Type B pancreatic cell (in vitro differentiated cells): Measurements from ENCODE around the gene CUL5. TPM values are rescaled to one million over a fixed set of nuclear protein-coding genes. Genes with fewer than 3 reads are reported as not detected.
"Not testable (repeated sequence)": the region's sequence is repeated elsewhere in the genome, so short reads cannot be mapped to it uniquely, and the experiment has no call there.

Source experiments
- DNase-seq: peaks from one replicate; pipeline ENCODE4 v3.0.0; 2021; ENCODE audit warnings: mixed read lengths; ENCODE audit not compliant: unreplicated experiment; ENCODE audit errors: extremely low spot score
- H3K27ac Mint-ChIP-seq: 2 replicates; pipeline ENCODE4 v1.8.0; 2021; ENCODE audit warnings: mild to moderate bottlenecking, mixed read lengths
- H3K27me3 Mint-ChIP-seq: 2 replicates; pipeline ENCODE4 v1.8.0; 2021; ENCODE audit warnings: mixed read lengths
- H3K36me3 Mint-ChIP-seq: 2 replicates; pipeline ENCODE4 v1.8.0; 2021; ENCODE audit warnings: mixed read lengths
- H3K4me1 Mint-ChIP-seq: one replicate; pipeline ENCODE4 v1.8.0; 2021; ENCODE audit warnings: mixed read lengths; ENCODE audit not compliant: unreplicated experiment
- H3K4me3 Mint-ChIP-seq: 2 replicates; pipeline ENCODE4 v1.8.0; 2021; ENCODE audit warnings: mild to moderate bottlenecking, mixed read lengths
- H3K9me3 Mint-ChIP-seq: 2 replicates; pipeline ENCODE4 v1.8.0; 2021; ENCODE audit warnings: mixed read lengths
- CTCF ChIP-seq: fragments of 200-600 bp; sonication (generic); conservative IDR thresholded peaks from 2 replicates; pipeline ENCODE4 v1.5.0; 2021; ENCODE audit warnings: antibody characterized with exemption, mild to moderate bottlenecking
- total RNA-seq: library from RNA; stranded (reverse); gene quantifications from 2 replicates; pipeline ENCODE4 v1.2.1, GENCODE V29; 2021; ENCODE audit warnings: low replicate concordance

Gene CUL5
- total RNA-seq, 1 donor from 2014 or later = 37.9 TPM

- DNase-seq = no peak
- no peak for TF ChIP-seq CTCF
- Mint-ChIP-seq H3K4me1 (peaks cover 5% of the 10 kb centered on the region), H3K4me3 (no peak overlapping the region), H3K27me3 (no peaks in the 10 kb centered on the region), H3K27ac (peak overlapping the region; percentile 63), H3K9me3 (no peaks in the 10 kb centered on the region), H3K36me3 (peaks cover 5% of the 10 kb centered on the region)
These were observed 106.9 kb downstream of the CUL5 start for GRCh38 chr11:108115500-108116140.

GRCh38 chr11:108117746-108118371 lies 109.2 kb downstream of the CUL5 start:
- peaks cover 15% of the 10 kb centered on the region for H3K4me1 Mint-ChIP-seq

GRCh38 chr11:108120936-108121273 lies 112.2 kb downstream of the CUL5 start:
- not testable (repeated sequence) for DNase-seq, H3K27me3 Mint-ChIP-seq, H3K9me3 Mint-ChIP-seq, H3K27ac Mint-ChIP-seq
- Mint-ChIP-seq H3K4me1 (peaks cover 21% of the 10 kb centered on the region), H3K4me3 (peak overlapping the region; percentile 98), H3K36me3 (peaks cover 12% of the 10 kb centered on the region)

More at GRCh38 chr11:108117746-108118371, 109.2 kb downstream of the CUL5 start:
- no peak for DNase-seq
- TF ChIP-seq CTCF = peak; percentile 75
- H3K9me3 Mint-ChIP-seq = no peaks in the 10 kb centered on the region
- peak overlapping the region; percentile 62 for H3K4me3 Mint-ChIP-seq
- no peak overlapping the region for H3K27ac Mint-ChIP-seq
- no peaks in the 10 kb centered on the region for H3K27me3 Mint-ChIP-seq
- H3K36me3 Mint-ChIP-seq = peaks cover 6% of the 10 kb centered on the region

GRCh38 chr11:108121274-108122155 lies 112.8 kb downstream of the CUL5 start, which contains the start of gene ACAT1:
ACAT1 (plus strand) TSS chr11:108121567; CDS start chr11:108121607, 40 bp downstream.
- Mint-ChIP-seq H3K36me3 (peaks cover 15% of the 10 kb centered on the region), H3K9me3 (no peaks in the 10 kb centered on the region), H3K4me1 (peaks cover 21% of the 10 kb centered on the region), H3K27ac (peak within 1 kb of the TSS; percentile 93), H3K27me3 (no peaks in the 10 kb centered on the region), H3K4me3 (peak within 1 kb of the TSS; percentile 98)
- peak; percentile 96 for DNase-seq
- TF ChIP-seq CTCF = peak; percentile 73

- Mint-ChIP-seq H3K27ac (peak overlapping the region; percentile 93), H3K9me3 (no peaks in the 10 kb centered on the region), H3K4me3 (peak overlapping the region; percentile 98), H3K4me1 (peaks cover 21% of the 10 kb centered on the region), H3K27me3 (no peaks in the 10 kb centered on the region), H3K36me3 (peaks cover 17% of the 10 kb centered on the region)
- DNase-seq = no peak
- no peak for TF ChIP-seq CTCF
These were observed 113.5 kb downstream of the CUL5 start for GRCh38 chr11:108122166-108122628.
